Muscle layer of duodenum (tissue), 2 donors: ENCODE measurements around the gene RAP1GDS1.

ENCODE experiments used
- H3K27ac ChIP-seq: one replicate; pipeline ENCODE4 v1.7.0; 2013; ENCODE audit warnings: mild to moderate bottlenecking, low read length
- H3K27me3 ChIP-seq: one replicate; pipeline ENCODE4 v1.7.0; 2013; ENCODE audit warnings: low read depth, mild to moderate bottlenecking, control low read depth, low read length
- H3K36me3 ChIP-seq, 2 donors: one replicate each; pipeline ENCODE4 v1.7.0; 2013; ENCODE audit warnings: low read length in 2 of 2, control low read depth in 1 of 2, mild to moderate bottlenecking in 1 of 2; ENCODE audit not compliant: insufficient read depth in 2 of 2, control insufficient read depth in 1 of 2
- H3K4me1 ChIP-seq, 2 donors: one replicate each; pipeline ENCODE4 v1.7.0; 2013; ENCODE audit warnings: low read length in 2 of 2, mild to moderate bottlenecking in 2 of 2, control low read depth in 1 of 2, moderate library complexity in 1 of 2; ENCODE audit not compliant: insufficient read depth in 2 of 2, control insufficient read depth in 1 of 2
- H3K4me3 ChIP-seq, 2 donors: one replicate each; pipeline ENCODE4 v1.7.0; 2013; ENCODE audit warnings: low read length in 2 of 2, low read depth in 1 of 2, mild to moderate bottlenecking in 1 of 2
- H3K9me3 ChIP-seq, 2 donors: one replicate each; pipeline ENCODE4 v1.7.0; 2013; ENCODE audit warnings: low read length in 2 of 2, control low read depth in 1 of 2, mild to moderate bottlenecking in 1 of 2; ENCODE audit not compliant: control insufficient read depth in 1 of 2
- donor health status: healthy.

The RAP1GDS1 gene

DNA sequence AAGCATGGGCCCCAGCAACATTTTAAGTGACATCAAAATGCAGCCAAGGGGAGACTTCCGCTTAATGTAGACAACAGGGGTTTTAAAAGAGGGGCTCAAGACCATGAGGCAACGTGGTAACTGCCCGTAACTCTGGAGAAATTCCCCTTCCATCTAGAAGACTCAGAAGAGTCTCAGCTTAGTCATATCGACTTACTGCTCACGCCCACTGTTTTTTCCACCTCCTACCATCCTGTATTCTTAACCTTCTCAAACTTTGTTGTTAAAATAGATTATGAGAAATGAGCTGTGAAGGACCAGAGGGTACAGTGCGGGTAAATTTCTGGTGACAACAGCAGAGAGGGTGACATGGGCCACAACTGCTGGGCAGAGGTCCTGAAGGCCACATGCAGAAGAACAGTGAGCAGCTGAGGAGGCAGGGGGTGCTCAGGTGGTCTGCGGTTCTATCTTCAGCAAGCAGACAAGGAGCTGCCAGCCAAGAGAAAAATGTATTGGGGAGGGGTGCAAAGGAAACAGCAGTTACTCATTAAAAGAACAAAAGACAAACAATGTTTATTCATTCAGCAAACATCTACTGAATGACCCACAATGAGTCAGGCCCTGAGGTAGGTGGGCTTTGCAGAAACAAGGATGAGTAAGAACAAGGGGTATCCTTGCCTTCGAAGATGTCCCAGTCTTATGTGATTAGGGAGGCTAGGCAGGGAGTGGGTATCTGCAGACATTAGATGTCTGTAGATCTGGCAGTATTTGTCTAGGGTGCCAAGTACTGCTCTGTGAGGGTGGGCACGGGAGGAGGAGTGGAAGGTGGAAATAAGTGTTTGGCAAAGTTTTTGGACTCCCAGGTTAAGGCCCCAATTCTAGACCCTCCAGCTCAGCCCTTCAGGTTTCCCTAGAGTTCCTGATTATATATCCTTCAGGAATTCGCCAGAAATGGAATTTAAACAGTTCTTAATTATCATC lies 221.9 kb downstream of the RAP1GDS1 start:
- Histone ChIP-seq H3K36me3 (no peaks in the 10 kb centered on the region), H3K9me3 (no peaks in the 10 kb centered on the region), H3K27ac (no peak overlapping the region), H3K4me3 (no peak overlapping the region), H3K27me3 (no peaks in the 10 kb centered on the region), H3K4me1 (peaks cover 0 to 2% of the 10 kb centered on the region in 2 donors)

DNA sequence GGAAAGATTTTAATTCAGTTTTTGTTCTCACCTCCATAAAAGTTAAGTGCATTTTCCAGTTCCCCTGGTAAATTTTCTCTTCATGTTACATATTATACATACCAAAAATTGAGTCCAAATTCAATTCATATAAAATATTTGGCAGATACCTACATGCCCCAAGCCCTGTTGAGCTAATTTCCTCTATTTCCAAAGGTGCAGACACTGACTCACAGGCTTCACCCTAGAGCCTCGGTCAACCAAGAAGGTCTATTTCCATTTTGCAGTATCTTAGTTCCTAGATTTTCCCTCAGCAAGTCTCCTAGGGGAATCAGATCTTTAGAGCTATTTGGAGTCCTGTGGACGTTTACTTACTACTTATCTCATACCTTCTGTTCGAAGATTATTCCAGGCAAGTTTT lies 222.8 kb downstream of the RAP1GDS1 start:
- Histone ChIP-seq H3K27ac (no peak overlapping the region), H3K27me3 (no peaks in the 10 kb centered on the region), H3K4me3 (no peak overlapping the region), H3K36me3 (no peaks in the 10 kb centered on the region), H3K4me1 (no peaks in the 10 kb centered on the region), H3K9me3 (no peaks in the 10 kb centered on the region)

DNA sequence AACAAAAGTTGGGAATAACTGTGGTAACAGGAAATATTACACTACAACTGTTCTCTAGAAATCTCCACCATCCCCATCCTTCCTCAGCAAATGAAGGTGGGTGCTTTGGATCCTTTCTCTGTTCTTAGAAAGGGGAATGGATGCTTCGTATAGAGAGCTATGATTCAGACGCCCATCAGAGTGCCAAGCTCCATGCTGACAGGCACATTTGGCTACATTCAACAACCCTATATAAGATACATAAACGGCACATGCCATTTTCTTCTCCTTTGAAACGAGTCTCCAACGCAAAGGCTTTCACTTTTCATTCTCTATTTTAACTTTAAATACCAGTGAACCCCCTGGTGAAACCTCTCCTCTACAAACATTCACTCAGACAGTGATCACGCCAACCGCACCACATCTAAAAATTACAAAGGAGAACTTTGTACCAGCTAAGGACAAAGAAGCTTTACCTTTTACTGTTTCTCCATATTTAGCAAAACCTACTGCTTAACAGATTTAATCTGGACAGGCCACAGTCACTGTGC lies 224.7 kb downstream of the RAP1GDS1 start:
- no peaks in the 10 kb centered on the region for H3K4me1 ChIP-seq
- no peaks in the 10 kb centered on the region for H3K36me3 ChIP-seq
- H3K27me3 ChIP-seq, result no peaks in the 10 kb centered on the region
- no peak overlapping the region for H3K27ac ChIP-seq
- H3K4me3 ChIP-seq, result no peak overlapping the region
- H3K9me3 ChIP-seq, result no peaks in the 10 kb centered on the region

DNA sequence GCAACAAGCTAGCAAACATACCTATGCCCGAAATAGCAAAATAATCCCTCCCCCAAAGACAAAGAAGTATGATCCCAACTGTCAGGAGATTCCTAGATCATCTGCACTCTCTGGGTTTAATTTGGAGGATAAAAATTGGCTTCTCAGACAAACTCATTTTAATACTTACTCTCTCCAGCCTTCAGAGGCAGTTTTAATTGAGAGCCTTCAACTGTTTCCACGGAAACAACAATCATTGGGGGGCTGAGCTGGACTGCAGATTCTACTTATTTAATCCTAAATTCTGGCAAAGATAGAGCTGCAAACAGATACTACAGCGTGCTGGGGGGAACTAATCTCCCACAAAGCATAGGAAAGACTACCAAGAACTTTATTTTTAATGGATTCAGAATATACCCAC lies 229.1 kb downstream of the RAP1GDS1 start:
- no peak overlapping the region for H3K4me3 ChIP-seq
- no peaks in the 10 kb centered on the region for H3K27me3 ChIP-seq

DNA sequence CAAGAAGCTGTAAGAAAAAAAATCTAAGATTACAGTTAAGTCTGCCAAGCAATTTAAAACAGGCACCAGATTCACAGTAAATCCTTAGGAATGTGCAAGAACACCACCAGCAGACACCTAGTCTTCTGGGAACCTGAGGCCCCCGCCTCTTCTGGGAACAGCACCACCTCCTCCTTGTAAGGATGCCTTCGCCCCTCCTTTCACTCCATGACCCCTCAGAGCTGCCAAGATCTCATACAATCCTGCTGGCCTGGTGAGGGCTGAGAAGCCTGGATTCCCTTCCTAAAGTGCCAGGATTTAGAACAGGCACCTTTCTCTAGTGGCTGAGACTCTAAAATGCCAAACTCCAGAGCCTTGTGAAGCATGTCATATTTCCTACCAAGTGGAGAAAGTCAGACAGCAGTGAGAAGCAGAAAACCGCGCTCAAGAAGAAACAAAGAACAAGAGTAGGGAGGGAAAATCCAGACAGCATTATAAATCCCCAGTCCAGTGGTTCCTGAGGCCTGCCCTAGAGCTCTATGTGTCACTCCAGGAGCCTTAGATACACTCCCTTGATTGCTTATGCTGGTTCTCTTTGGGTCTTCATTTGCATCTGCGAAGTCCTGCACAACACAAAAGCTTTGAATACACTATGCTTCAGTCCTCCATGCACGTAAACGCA lies 230.8 kb downstream of the RAP1GDS1 start:
- Histone ChIP-seq H3K9me3 (no peaks in the 10 kb centered on the region), H3K27ac (no peak overlapping the region), H3K4me1 (peaks cover 0 to 7% of the 10 kb centered on the region in 2 donors), H3K4me3 (no peak overlapping the region), H3K36me3 (no peaks in the 10 kb centered on the region), H3K27me3 (no peaks in the 10 kb centered on the region)

More for the DNA sequence above, 229.1 kb downstream of the RAP1GDS1 start:
- Histone ChIP-seq H3K4me1 (peaks cover 0 to 4% of the 10 kb centered on the region in 2 donors), H3K27ac (no peak overlapping the region), H3K9me3 (no peaks in the 10 kb centered on the region), H3K36me3 (no peaks in the 10 kb centered on the region)

DNA sequence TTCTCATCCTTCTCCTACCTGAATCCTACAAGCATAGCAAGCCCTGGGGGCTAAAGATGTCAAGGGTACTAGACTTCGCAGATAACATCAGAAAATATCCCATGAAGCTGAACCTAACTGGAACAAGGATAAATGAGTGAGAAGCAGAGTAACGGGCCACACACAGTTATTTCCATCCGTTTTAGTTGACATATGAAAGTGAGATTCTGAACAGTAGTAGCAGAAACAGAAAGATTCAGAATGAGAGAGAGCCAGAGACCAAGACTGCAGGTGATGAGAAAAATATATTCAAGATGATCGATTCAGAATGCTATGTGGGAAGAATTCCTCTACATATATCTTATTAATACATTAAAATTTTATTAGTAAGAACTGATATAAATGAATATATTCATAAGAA lies 232.1 kb downstream of the RAP1GDS1 start:
- Histone ChIP-seq H3K27ac (no peak overlapping the region), H3K36me3 (no peaks in the 10 kb centered on the region), H3K9me3 (no peaks in the 10 kb centered on the region), H3K4me3 (no peak overlapping the region), H3K4me1 (peaks cover 0 to 7% of the 10 kb centered on the region in 2 donors), H3K27me3 (no peaks in the 10 kb centered on the region)
